Measurements from ENCODE around the gene SUSD3. TPM values are rescaled to one million over a fixed set of nuclear protein-coding genes. Genes with fewer than 3 reads are reported as not detected.

Gene SUSD3
- total RNA-seq, 4 donors from 2014 or later: 2.8 to 8.1 (median 5.6) TPM

- WGBS, 2 donors: 86 to 92% methylated on average over 7 to 8 of the region's 8 CpGs
Measured at GRCh38 chr9:93048566-93049448, 9.7 kb upstream of the SUSD3 start.

GRCh38 chr9:93049491-93049890 lies 9.0 kb upstream of the SUSD3 start:
- TF ChIP-seq POLR2A (IDR thresholded peaks at IDR 0.05) (no peak), CTCF (IDR thresholded peaks at IDR 0.05) (no peak)

More at GRCh38 chr9:93048566-93049448, 9.7 kb upstream of the SUSD3 start:
- DNase-seq (ENCODE audit: low spot score in 2 of 2): no peak
- intact Hi-C loops (cut with DNase I; ENCODE audit: low total_unique reads): no loop called here
- H3K4me3 ChIP-seq (ENCODE audit: low read depth, poor library complexity, severe bottlenecking): no peak overlapping the region
- no peak for TF ChIP-seq POLR2A (IDR thresholded peaks at IDR 0.05)

GRCh38 chr9:93050231-93050630 lies 8.3 kb upstream of the SUSD3 start:
- 91 to 95% methylated on average over 4 of the region's 4 CpGs for WGBS, 2 donors
- H3K4me3 ChIP-seq (ENCODE audit: low read depth, poor library complexity, severe bottlenecking): no peak overlapping the region
- no peak for DNase-seq (ENCODE audit: low spot score in 2 of 2)
- TF ChIP-seq CTCF (IDR thresholded peaks at IDR 0.05) (no peak), POLR2A (IDR thresholded peaks at IDR 0.05) (no peak)
- intact Hi-C loops (cut with DNase I; ENCODE audit: low total_unique reads): no loop called here

More at GRCh38 chr9:93049491-93049890, 9.0 kb upstream of the SUSD3 start:
- intact Hi-C loops (cut with DNase I; ENCODE audit: low total_unique reads): no loop called here
- WGBS, 2 donors: 84% methylated on average over 4 of the region's 4 CpGs
- DNase-seq (ENCODE audit: low spot score in 2 of 2): no peak
- H3K4me3 ChIP-seq (ENCODE audit: low read depth, poor library complexity, severe bottlenecking): no peak overlapping the region

- H3K4me3 ChIP-seq (ENCODE audit: low read depth, poor library complexity, severe bottlenecking): no peak overlapping the region
- intact Hi-C loops (cut with DNase I; ENCODE audit: low total_unique reads): no loop called here
- no peak for DNase-seq (ENCODE audit: low spot score in 2 of 2)
- TF ChIP-seq POLR2A (IDR thresholded peaks at IDR 0.05): no peak
- TF ChIP-seq CTCF (IDR thresholded peaks at IDR 0.05): no peak
- 49 to 55% methylated on average over 6 of the region's 6 CpGs for WGBS, 2 donors
Measured at GRCh38 chr9:93051680-93052089, 6.8 kb upstream of the SUSD3 start.

GRCh38 chr9:93052791-93053540 lies 5.5 kb upstream of the SUSD3 start:
- no peak overlapping the region for H3K4me3 ChIP-seq (ENCODE audit: low read depth, poor library complexity, severe bottlenecking)
- no peak for DNase-seq (ENCODE audit: low spot score in 2 of 2)
- intact Hi-C loops (cut with DNase I; ENCODE audit: low total_unique reads): no loop called here
- WGBS, 2 donors: 87 to 90% methylated on average over 11 to 13 of the region's 15 CpGs
- no peak for TF ChIP-seq POLR2A (IDR thresholded peaks at IDR 0.05)
- TF ChIP-seq CTCF (IDR thresholded peaks at IDR 0.05): no peak

- no peak overlapping the region for H3K4me3 ChIP-seq (ENCODE audit: low read depth, poor library complexity, severe bottlenecking)
- intact Hi-C loops (cut with DNase I; ENCODE audit: low total_unique reads): no loop called here
- WGBS, 2 donors: 91 to 93% methylated on average over 5 of the region's 5 CpGs
- no peak for DNase-seq (ENCODE audit: low spot score in 2 of 2)
- TF ChIP-seq POLR2A (IDR thresholded peaks at IDR 0.05): no peak
- no peak for TF ChIP-seq CTCF (IDR thresholded peaks at IDR 0.05)
Measured at GRCh38 chr9:93053781-93054331, 4.6 kb upstream of the SUSD3 start.
